NCI-H526 (cell line): Measurements from ENCODE around the gene POU6F2.
"Not testable (repeated sequence)": the region's sequence is repeated elsewhere in the genome, so short reads cannot be mapped to it uniquely, and the experiment has no call there.

Experiments used
- DNase-seq, 2 experiments: peaks; one replicate each; lab custom pipeline; 2025; lab: John Stamatoyannopoulos, UW

The POU6F2 gene

GRCh38 chr7:39304668-39305405, 327.1 kb downstream of the POU6F2 start:
- DNase-seq: no peak

GRCh38 chr7:39306016-39306570, 328.4 kb downstream of the POU6F2 start:
- no peak for DNase-seq

DNA sequence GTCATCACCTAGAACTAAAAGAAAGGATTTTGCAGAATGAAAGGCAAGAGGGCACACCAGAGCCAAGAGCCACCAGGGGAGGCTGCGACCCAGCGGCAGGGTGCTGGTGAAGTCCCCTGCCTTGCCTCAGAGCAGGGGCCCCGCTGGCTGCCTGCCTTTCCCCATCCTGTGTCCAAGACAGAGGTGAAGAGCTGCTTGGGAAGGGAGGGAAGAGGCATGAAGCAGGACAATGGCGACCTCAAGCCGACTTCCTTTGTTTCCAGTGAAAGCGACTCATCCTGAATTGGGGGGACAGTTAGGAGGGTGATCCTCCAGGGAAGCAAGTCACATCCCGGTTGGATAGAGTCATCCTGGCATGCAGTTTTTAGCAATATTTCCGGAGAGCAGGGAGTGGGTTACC, 333.0 kb downstream of the POU6F2 start:
- no peak for DNase-seq

GRCh38 chr7:39312254-39312989, 334.7 kb downstream of the POU6F2 start:
- DNase-seq: no peak

- DNase-seq: no peak
Observed at GRCh38 chr7:39313376-39313775, 335.7 kb downstream of the POU6F2 start.

DNA sequence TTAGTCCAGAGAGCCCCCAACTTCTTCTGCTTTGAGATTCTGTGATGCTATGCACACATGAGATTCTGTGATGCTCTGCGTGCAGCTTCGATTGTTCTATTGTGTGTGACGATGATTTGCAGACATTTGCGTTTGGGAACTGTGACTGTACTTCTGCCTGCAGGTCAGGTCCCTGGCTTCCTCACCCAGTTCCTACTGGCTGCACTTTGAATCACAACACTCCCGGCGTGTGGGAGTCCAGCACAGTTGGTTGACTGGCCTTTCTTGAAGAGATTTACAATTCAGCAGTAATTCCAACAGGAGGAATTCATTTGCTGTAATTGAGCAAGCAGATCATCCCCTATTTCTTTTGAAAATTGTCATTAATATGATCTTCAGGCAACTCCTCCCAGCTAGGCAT, 336.3 kb downstream of the POU6F2 start:
- no peak for DNase-seq

GRCh38 chr7:39317107-39317506, 339.4 kb downstream of the POU6F2 start:
- DNase-seq: peak in 1 of 2 experiments; percentile 13

- DNase-seq: no peak
Observed at GRCh38 chr7:39317896-39318295, 340.2 kb downstream of the POU6F2 start.

DNA sequence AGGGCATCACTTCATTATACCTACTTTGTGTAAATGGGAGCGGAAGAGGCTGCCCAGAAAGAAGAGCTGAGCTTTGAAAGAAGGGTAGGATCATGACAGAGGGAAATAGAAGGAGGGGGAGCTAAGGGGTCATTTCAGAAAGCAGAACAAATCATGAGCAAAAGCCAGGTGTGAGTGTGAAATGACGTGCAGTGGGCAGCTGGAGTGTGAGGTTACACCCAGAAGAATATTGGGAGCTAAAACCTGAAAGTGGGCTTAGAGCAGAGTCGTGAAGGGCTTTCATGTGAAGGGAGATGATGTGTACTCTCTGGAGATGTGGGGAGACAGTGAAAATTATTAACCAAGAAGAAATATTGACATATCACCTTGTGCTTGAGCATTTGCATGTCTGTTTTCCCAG, 343.5 kb downstream of the POU6F2 start:
- DNase-seq: peak in 1 of 2 experiments; percentile 19

DNA sequence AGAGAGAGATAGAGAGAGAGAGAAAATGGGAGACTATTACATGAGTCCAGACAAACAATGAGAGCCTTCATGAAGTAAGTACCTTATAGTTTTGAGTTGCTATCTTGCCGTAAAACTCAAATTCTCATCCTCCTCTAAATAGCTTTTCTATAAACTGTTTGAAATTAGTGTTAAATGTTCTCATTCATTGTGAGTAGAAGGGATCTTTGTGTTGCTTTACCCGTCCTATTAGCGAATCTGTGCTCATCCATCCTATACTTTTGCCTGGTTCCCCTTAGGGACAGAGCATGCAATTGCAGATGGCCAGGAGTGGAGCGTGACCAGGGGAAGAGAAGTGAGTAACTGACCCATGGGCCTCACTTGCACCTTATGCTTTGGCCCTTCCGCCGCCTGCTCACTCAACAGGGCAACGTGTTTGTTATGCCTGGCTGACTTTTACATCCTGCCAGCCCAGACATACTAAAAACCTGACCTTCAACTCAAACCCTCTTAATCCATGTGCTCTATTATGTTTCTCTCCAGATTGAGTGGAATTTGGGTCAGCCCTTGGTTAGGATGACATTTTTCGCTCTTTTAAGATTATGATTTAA, 344.3 kb downstream of the POU6F2 start:
- DNase-seq: peak in 1 of 2 experiments; percentile 14

DNA sequence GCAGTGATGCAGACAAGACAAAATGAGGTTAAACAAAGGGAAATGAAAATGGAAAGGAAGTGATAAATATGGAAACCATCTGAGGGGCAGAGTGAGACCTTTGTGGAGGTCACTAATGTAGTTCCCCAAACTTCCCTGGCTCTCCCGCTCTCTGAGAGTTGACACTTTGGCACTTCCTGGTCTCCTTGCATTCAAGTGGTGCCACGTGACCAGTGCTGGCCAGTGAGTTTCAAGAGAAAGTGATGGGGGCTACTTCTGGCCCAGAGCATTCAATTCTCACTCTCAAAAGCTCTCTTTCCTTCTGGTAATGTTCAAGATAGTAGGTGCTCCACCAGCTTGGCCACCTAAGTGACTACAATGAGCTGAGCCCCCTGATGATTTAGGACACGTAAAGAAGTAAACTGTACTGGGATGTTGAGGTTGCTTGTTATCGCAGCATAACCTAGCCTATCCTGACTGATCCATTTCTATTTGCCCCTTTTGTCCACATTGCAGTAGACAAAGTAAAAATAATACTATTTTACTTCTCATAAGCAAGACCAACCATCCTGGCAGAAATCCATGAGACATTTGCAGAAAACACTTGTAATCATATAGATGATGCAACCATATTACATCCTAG, 346.5 kb downstream of the POU6F2 start:
- no peak for DNase-seq

GRCh38 chr7:39331607-39332006, 353.9 kb downstream of the POU6F2 start:
- not testable (repeated sequence) for DNase-seq

GRCh38 chr7:39332142-39332541, 354.4 kb downstream of the POU6F2 start:
- DNase-seq: no peak

- peak in 1 of 2 experiments; percentile 8 for DNase-seq
Observed at GRCh38 chr7:39333701-39334100, 356.0 kb downstream of the POU6F2 start.

- no peak for DNase-seq
Observed at GRCh38 chr7:39336442-39336841, 358.7 kb downstream of the POU6F2 start.

DNA sequence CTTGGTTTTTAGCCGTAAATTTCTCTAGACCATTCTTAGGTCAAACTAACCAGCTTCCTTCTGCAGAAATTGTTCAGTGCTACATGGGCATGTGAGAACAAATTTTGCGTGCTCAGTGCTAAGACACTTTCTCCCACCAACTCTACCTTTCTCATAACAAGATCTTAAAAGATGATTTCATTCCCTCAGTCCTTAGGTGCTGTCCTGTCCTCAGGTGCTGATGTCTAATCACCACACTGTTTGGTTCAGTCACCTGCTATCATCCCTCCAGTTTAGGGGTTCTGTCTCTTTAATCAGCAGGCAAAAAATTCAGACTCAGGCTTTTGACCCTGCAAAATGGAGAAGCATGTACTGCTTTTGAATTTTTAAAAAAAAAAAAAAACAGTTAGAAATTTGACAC, 361.0 kb downstream of the POU6F2 start:
- no peak for DNase-seq

DNA sequence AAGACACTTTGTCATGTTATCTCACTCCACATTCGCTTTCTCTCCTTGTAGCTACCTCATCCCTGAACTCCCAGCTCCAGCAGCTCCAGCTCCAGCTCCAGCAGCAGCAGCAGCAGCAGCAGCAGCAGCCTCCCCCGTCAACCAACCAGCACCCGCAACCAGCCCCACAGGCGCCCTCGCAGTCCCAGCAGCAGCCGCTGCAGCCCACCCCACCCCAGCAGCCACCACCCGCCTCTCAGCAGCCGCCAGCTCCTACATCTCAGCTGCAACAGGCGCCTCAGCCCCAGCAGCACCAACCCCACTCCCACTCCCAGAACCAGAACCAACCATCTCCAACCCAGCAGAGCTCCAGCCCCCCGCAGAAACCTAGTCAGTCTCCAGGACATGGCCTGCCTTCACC, 361.9 kb downstream of the POU6F2 start:
- no peak for DNase-seq

- no peak for DNase-seq
Observed at GRCh38 chr7:39341083-39341482, 363.4 kb downstream of the POU6F2 start.

GRCh38 chr7:39342763-39343162, 365.1 kb downstream of the POU6F2 start:
- DNase-seq: no peak

DNA sequence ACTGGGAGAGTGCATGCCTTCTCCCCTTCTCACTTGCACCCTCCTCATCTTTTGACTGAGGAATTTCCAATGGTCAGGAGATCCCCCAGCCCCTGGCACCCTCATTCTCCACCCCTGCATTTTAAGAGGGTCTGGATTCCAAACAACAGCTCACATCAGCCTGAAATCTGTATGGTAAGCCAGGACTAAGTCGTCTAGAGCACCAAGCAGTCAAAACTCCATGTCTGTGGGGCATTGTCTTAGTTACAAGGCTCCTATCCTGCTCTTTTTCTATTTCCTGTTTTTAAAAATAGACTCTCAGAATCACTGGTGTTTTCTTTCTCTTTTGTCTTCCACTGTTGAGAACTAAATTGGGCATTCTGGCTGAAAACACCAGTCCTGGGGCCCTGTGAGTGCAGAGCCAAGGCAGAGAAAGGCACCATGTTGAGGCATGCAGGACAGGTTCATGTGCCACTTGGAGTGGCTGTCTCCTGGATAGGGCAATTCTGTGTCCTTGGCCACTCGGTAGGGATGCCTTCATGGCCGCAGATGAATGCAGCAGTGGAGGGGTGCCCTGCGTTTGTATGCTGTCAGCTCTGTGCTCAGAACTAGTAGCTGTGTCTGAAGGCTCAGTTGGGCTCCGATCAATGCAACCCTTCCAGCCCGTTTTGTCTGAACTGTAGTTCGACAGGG, 371.9 kb downstream of the POU6F2 start:
- no peak for DNase-seq

GRCh38 chr7:39353615-39354376, 376.1 kb downstream of the POU6F2 start:
- DNase-seq: peak; percentile 72 to 87
